ENCODE data around the gene CYP27C1. TPM values are rescaled to one million over a fixed set of nuclear protein-coding genes. Genes with fewer than 3 reads are reported as not detected.

The CYP27C1 gene
- total RNA-seq, 1 donor from 2014 or later = 10.2 TPM

DNA sequence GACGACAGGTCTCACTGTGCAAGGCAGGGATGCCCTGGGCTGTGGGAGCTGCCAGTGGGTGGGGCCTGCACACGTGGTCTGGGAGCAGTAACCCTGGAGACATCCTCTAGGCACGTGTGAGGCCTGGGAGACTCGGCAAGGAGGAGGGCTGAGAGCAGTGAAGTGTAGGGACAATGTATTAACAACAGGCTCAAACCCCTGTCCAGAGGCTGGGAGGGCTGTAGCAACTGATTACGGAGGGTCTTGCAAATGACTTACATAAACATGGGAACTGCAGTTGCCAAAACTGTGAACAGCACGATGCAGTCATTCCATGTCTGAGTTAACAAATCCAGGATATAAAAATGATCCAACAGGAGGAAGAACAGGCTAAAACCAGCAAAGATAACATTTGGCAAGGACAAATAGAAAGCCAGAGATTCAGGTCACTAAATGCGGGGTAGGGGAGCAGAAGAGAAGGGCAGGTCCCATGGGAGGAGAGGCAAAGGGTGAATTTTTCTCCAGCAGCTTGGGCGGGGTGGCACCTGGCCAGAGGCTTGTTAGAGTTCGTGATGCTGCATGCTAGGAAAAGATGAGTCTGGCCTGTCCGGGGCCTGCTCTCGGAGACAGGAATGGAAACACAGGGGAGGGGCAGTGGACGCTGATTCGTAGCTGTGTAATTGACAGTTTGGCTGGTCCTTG lies 44.9 kb downstream of the CYP27C1 start:
- H3K9me3 Mint-ChIP-seq = no peaks in the 10 kb centered on the region
- no peak overlapping the region for H3K27ac Mint-ChIP-seq (ENCODE audit: unreplicated experiment)
- peaks cover 27% of the 10 kb centered on the region for H3K4me1 Mint-ChIP-seq
- H3K27me3 Mint-ChIP-seq (ENCODE audit: low read depth) = no peaks in the 10 kb centered on the region
- peaks cover 5% of the 10 kb centered on the region for H3K36me3 Mint-ChIP-seq (ENCODE audit: low read depth)
- TF ChIP-seq, protein P1, sequence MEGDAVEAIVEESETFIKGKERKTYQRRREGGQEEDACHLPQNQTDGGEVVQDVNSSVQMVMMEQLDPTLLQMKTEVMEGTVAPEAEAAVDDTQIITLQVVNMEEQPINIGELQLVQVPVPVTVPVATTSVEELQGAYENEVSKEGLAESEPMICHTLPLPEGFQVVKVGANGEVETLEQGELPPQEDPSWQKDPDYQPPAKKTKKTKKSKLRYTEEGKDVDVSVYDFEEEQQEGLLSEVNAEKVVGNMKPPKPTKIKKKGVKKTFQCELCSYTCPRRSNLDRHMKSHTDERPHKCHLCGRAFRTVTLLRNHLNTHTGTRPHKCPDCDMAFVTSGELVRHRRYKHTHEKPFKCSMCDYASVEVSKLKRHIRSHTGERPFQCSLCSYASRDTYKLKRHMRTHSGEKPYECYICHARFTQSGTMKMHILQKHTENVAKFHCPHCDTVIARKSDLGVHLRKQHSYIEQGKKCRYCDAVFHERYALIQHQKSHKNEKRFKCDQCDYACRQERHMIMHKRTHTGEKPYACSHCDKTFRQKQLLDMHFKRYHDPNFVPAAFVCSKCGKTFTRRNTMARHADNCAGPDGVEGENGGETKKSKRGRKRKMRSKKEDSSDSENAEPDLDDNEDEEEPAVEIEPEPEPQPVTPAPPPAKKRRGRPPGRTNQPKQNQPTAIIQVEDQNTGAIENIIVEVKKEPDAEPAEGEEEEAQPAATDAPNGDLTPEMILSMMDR (conservative IDR thresholded peaks at IDR 0.05) = no peak
- no peak for DNase-seq (ENCODE audit: low read depth, low spot score)
- no peak overlapping the region for H3K4me3 Mint-ChIP-seq

DNA sequence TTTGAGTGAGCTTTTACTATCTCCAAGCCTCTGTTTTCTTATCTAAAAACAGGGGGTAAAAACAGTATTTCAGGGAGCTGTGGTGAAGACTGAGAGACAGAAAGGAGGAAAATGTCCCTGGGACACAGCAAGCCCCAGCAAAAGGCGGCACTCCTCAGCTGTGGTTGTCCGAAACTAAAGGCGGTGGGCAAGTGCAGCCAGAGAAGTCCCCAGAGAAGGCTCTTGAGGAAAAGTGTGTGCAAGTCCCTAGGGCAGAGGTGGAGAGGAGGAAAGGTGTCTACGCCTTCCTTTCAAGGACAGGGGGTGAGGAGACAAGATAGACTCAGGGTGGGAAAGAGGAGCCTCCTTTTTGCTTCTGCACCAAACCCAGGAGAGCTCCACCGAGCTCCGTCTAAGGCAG lies 45.5 kb downstream of the CYP27C1 start:
- TF ChIP-seq, protein P1 (conservative IDR thresholded peaks at IDR 0.05) = no peak
- DNase-seq (ENCODE audit: low read depth, low spot score) = no peak
- Mint-ChIP-seq H3K9me3 (no peaks in the 10 kb centered on the region), H3K27ac (ENCODE audit: unreplicated experiment) (no peak overlapping the region), H3K4me3 (no peak overlapping the region), H3K27me3 (ENCODE audit: low read depth) (no peaks in the 10 kb centered on the region), H3K4me1 (peaks cover 31% of the 10 kb centered on the region), H3K36me3 (ENCODE audit: low read depth) (peaks cover 5% of the 10 kb centered on the region)

DNA sequence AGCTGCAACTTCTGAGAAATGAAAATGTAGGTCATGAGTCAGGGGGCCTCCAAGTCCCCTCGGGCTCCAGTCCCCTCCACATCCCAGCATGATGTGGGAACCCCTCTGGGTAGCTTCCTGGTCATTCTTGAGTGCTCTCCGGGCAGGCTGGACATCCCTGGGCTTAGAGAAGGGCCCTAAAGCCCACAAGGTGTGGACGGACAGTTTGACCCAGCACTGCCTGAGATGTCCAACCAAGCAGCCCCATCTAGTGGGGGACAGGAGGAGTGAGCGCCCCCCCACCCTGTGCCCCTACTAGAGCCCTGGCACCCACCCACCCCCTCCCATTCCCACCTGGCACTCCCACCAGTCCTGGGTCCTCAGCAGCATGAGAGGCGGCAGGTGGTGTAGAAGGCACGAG lies 46.0 kb downstream of the CYP27C1 start:
- no peak for DNase-seq (ENCODE audit: low read depth, low spot score)
- no peak overlapping the region for H3K27ac Mint-ChIP-seq (ENCODE audit: unreplicated experiment)
- TF ChIP-seq, protein P1 (conservative IDR thresholded peaks at IDR 0.05) = peak; percentile 41
- peaks cover 31% of the 10 kb centered on the region for H3K4me1 Mint-ChIP-seq
- no peak overlapping the region for H3K4me3 Mint-ChIP-seq
- peaks cover 2% of the 10 kb centered on the region for H3K36me3 Mint-ChIP-seq (ENCODE audit: low read depth)
- no peaks in the 10 kb centered on the region for H3K27me3 Mint-ChIP-seq (ENCODE audit: low read depth)
- H3K9me3 Mint-ChIP-seq = no peaks in the 10 kb centered on the region

DNA sequence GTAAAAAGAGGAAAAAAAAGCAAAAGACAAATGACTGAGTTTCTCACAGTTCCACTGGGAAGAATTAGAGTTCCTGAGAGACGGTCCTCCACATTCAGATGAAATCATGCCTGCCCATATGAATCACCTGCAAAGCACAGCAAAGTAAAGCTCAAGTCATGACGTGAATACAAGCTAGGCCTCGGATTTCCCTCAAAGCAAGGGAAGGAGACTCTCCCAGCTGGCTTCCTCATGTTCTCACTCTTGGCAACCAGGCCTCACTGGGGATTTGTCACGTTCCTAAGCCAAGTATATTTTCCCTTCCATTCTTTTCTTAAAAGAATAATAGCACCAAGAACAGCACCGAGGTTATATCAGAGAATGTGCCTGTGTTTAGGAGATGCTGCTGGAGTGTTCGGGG lies 47.0 kb downstream of the CYP27C1 start:
- H3K27ac Mint-ChIP-seq (ENCODE audit: unreplicated experiment) = no peak overlapping the region
- no peak for DNase-seq (ENCODE audit: low read depth, low spot score)
- H3K36me3 Mint-ChIP-seq (ENCODE audit: low read depth) = no peaks in the 10 kb centered on the region
- TF ChIP-seq, protein P1 (conservative IDR thresholded peaks at IDR 0.05) = no peak
- no peak overlapping the region for H3K4me3 Mint-ChIP-seq
- no peaks in the 10 kb centered on the region for H3K9me3 Mint-ChIP-seq
- peaks cover 31% of the 10 kb centered on the region for H3K4me1 Mint-ChIP-seq
- no peaks in the 10 kb centered on the region for H3K27me3 Mint-ChIP-seq (ENCODE audit: low read depth)

DNA sequence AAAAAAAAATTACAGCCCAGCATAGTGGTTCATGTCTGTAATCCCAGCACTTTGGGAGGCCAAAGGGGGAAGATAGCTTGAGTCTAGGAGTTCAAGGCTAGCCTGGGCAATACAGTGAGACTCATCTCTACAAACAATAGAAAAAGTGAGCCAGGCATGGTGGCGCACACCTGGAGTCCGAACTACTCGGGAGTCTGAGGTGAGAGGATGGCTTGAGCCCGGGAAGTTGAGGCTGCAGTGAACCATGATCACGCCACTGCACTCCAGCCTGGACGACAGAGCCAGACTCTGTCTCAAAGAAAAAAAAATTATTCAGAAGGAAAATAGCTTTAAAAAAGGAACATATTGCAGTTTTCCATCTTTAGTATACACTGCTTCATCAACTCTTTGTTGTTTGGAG lies 47.8 kb downstream of the CYP27C1 start:
- TF ChIP-seq, protein P1 (conservative IDR thresholded peaks at IDR 0.05) = no peak
- Mint-ChIP-seq H3K4me1 (peaks cover 31% of the 10 kb centered on the region), H3K4me3 (no peak overlapping the region), H3K36me3 (ENCODE audit: low read depth) (no peaks in the 10 kb centered on the region), H3K27ac (ENCODE audit: unreplicated experiment) (no peak overlapping the region), H3K9me3 (no peaks in the 10 kb centered on the region), H3K27me3 (ENCODE audit: low read depth) (no peaks in the 10 kb centered on the region)
- no peak for DNase-seq (ENCODE audit: low read depth, low spot score)
